HEK293 (cell line): ENCODE measurements around the gene CADM4.

Source experiments
- IKZF3 ChIP-seq: fragments of 450-650 bp; IDR thresholded peaks from 2 replicates; pipeline ENCODE4 v1.5.0; 2018; ENCODE audit warnings: missing biosample characterization, mild to moderate bottlenecking, missing genetic modification characterization, moderate library complexity
- KLF10 ChIP-seq: fragments of 450-650 bp; IDR thresholded peaks from 2 replicates; pipeline ENCODE4 v1.5.1; 2018; ENCODE audit warnings: missing biosample characterization, mild to moderate bottlenecking, missing genetic modification characterization
- KLF7 ChIP-seq: fragments of 450-650 bp; formaldehyde crosslinking; IDR thresholded peaks from 2 replicates; pipeline ENCODE4 v1.5.1; 2016; ENCODE audit warnings: missing biosample characterization, missing genetic modification characterization, borderline replicate concordance
- PRDM10 ChIP-seq: fragments of 450-650 bp; formaldehyde crosslinking; IDR thresholded peaks from 2 replicates; pipeline ENCODE4 v1.5.1; 2016; ENCODE audit warnings: missing biosample characterization, missing genetic modification characterization
- SP3 ChIP-seq: fragments of 450-650 bp; formaldehyde crosslinking; IDR thresholded peaks from 2 replicates; pipeline ENCODE4 v1.5.1; 2016; ENCODE audit warnings: missing biosample characterization, missing genetic modification characterization
- TSHZ1 ChIP-seq: fragments of 450-650 bp; formaldehyde crosslinking; IDR thresholded peaks from 2 replicates; pipeline ENCODE4 v1.5.1; 2016; ENCODE audit warnings: missing biosample characterization, missing genetic modification characterization, borderline replicate concordance
- WT1 ChIP-seq: fragments of 450-650 bp; formaldehyde crosslinking; IDR thresholded peaks from 2 replicates; pipeline ENCODE4 v1.5.1; 2016; ENCODE audit warnings: missing biosample characterization, missing genetic modification characterization
- YY2 ChIP-seq: fragments of 450-650 bp; formaldehyde crosslinking; IDR thresholded peaks from 2 replicates; pipeline ENCODE4 v1.5.1; 2016; ENCODE audit warnings: missing biosample characterization, missing genetic modification characterization
- ZBTB11 ChIP-seq: fragments of 450-650 bp; formaldehyde crosslinking; conservative IDR thresholded peaks from 2 replicates; pipeline ENCODE4 v1.5.1; 2016; ENCODE audit warnings: low read depth, missing biosample characterization, missing genetic modification characterization
- ZBTB6 ChIP-seq: fragments of 450-650 bp; formaldehyde crosslinking; IDR thresholded peaks from 2 replicates; pipeline ENCODE4 v1.5.1; 2017; ENCODE audit warnings: missing biosample characterization, missing genetic modification characterization
- ZFP3 ChIP-seq: fragments of 450-650 bp; formaldehyde crosslinking; IDR thresholded peaks from 2 replicates; pipeline ENCODE4 v1.5.1; 2016; ENCODE audit warnings: low read depth, missing biosample characterization, missing genetic modification characterization
- ZNF184 ChIP-seq: fragments of 450-650 bp; IDR thresholded peaks from 2 replicates; pipeline ENCODE4 v1.5.1; 2018; ENCODE audit warnings: missing biosample characterization, mild to moderate bottlenecking, missing genetic modification characterization
- ZNF324 ChIP-seq: fragments of 450-650 bp; formaldehyde crosslinking; IDR thresholded peaks from 2 replicates; pipeline ENCODE4 v1.5.1; 2016; ENCODE audit warnings: missing biosample characterization, missing genetic modification characterization
- ZNF394 ChIP-seq: fragments of 450-650 bp; formaldehyde crosslinking; IDR thresholded peaks from 2 replicates; pipeline ENCODE4 v1.5.1; 2016; ENCODE audit warnings: missing biosample characterization, missing genetic modification characterization, mild to moderate bottlenecking, moderate library complexity, borderline replicate concordance
- ZNF530 ChIP-seq: fragments of 450-650 bp; formaldehyde crosslinking; IDR thresholded peaks from 2 replicates; pipeline ENCODE4 v1.5.1; 2016; ENCODE audit warnings: low read depth, missing biosample characterization, missing genetic modification characterization
- ZNF558 ChIP-seq: fragments of 450-650 bp; formaldehyde crosslinking; IDR thresholded peaks from 2 replicates; pipeline ENCODE4 v1.5.1; 2016; ENCODE audit warnings: missing biosample characterization, missing genetic modification characterization
- ZNF580 ChIP-seq: fragments of 450-650 bp; formaldehyde crosslinking; IDR thresholded peaks from 2 replicates; pipeline ENCODE4 v1.5.1; 2016; ENCODE audit warnings: missing biosample characterization, missing genetic modification characterization
- ZNF639 ChIP-seq: fragments of 450-650 bp; formaldehyde crosslinking; IDR thresholded peaks from 2 replicates; pipeline ENCODE4 v1.5.1; 2016; ENCODE audit warnings: missing biosample characterization, missing genetic modification characterization
- ZNF660 ChIP-seq: fragments of 450-650 bp; IDR thresholded peaks from 2 replicates; pipeline ENCODE4 v1.5.1; 2018; ENCODE audit warnings: missing biosample characterization, mild to moderate bottlenecking, missing genetic modification characterization
- ZNF664 ChIP-seq: fragments of 450-650 bp; formaldehyde crosslinking; IDR thresholded peaks from 2 replicates; pipeline ENCODE4 v1.5.1; 2016; ENCODE audit warnings: missing biosample characterization, missing genetic modification characterization
- ZNF768 ChIP-seq: fragments of 450-650 bp; formaldehyde crosslinking; IDR thresholded peaks from 2 replicates; pipeline ENCODE4 v1.5.1; 2018; ENCODE audit warnings: missing biosample characterization, mild to moderate bottlenecking, missing genetic modification characterization
- ZNF792 ChIP-seq: fragments of 450-650 bp; formaldehyde crosslinking; IDR thresholded peaks from 2 replicates; pipeline ENCODE4 v1.5.1; 2016; ENCODE audit warnings: missing biosample characterization, missing genetic modification characterization
- ZNF843 ChIP-seq: fragments of 450-650 bp; formaldehyde crosslinking; IDR thresholded peaks from 2 replicates; pipeline ENCODE4 v1.5.1; 2016; ENCODE audit warnings: missing biosample characterization, missing genetic modification characterization
- ZSCAN30 ChIP-seq: fragments of 450-650 bp; IDR thresholded peaks from 2 replicates; pipeline ENCODE4 v1.5.1; 2018; ENCODE audit warnings: missing biosample characterization, mild to moderate bottlenecking, missing genetic modification characterization, moderate library complexity
- ZXDB ChIP-seq: fragments of 450-650 bp; formaldehyde crosslinking; IDR thresholded peaks from 2 replicates; pipeline ENCODE4 v1.5.1; 2016; ENCODE audit warnings: missing biosample characterization, missing genetic modification characterization

Gene CADM4

GRCh38 chr19:43595999-43596841 is 43.4 kb downstream of the CADM4 start, which contains the start of the genes IRGQ and ZNF576 (continued):
- TF ChIP-seq TSHZ1 (tag by site-specific recombination) (peak; percentile 62; the same call in 1 of the 2 replicates), ZBTB11 (tag by site-specific recombination) (peak; percentile 86), SP3 (tag by site-specific recombination) (peak; percentile 95), ZNF660 (tag by site-specific recombination) (peak; percentile 98), ZBTB6 (tag by site-specific recombination) (peak; percentile 74; the same call in 1 of the 2 replicates), ZFP3 (0 out of 2 replicates have a peak, but pooled peaks have one; percentile 4), KLF10 (tag by site-specific recombination) (peak; percentile 100), YY2 (peak; percentile 89), PRDM10 (tag by site-specific recombination) (peak; percentile 58), ZNF580 (peak; percentile 99), ZNF664 (tag by site-specific recombination) (peak; percentile 30), ZNF843 (tag by site-specific recombination) (peak; percentile 90), ZNF324 (tag by site-specific recombination) (peak; percentile 98), ZNF792 (tag by site-specific recombination) (0 out of 2 replicates have a peak, but pooled peaks have one; percentile 70), ZNF394 (tag by site-specific recombination) (peak; percentile 81; the same call in 1 of the 2 replicates), ZNF768 (peak; percentile 21; the same call in 1 of the 2 replicates), ZXDB (tag by site-specific recombination) (peak; percentile 97), ZNF639 (peak; percentile 99), ZNF530 (tag by site-specific recombination) (no peak), IKZF3 (tag by site-specific recombination) (peak; percentile 96), ZNF558 (peak; percentile 82), ZSCAN30 (peak; percentile 97), KLF7 (peak; percentile 86; the same call in 1 of the 2 replicates), WT1 (tag by site-specific recombination) (peak; percentile 31; the same call in 1 of the 2 replicates), ZNF184 (peak; percentile 90)
